Stomach (tissue), 4 donors: ENCODE results near the gene PITPNC1.

Experiments used
- CTCF ChIP-seq, 7 experiments: fragments of 450-650 bp in 4 of 7; fragments of 200-600 bp in 3 of 7; sonication (generic) in 3 of 7; IDR thresholded peaks; one replicate each; pipeline ENCODE4 v1.5.1; 2016 to 2019; ENCODE audit warnings: antibody characterized with exemption in 7 of 7, control low read depth in 2 of 7, mild to moderate bottlenecking in 1 of 7
- EP300 ChIP-seq: sonication (generic); formaldehyde crosslinking; IDR thresholded peaks from one replicate; pipeline ENCODE4 v1.6.1; 2017; ENCODE audit warnings: antibody characterized with exemption
- POLR2A ChIP-seq, 4 donors: fragments of 450-650 bp; IDR thresholded peaks; one replicate each; pipeline ENCODE4 v1.6.1; 2016; ENCODE audit warnings: antibody characterized with exemption in 4 of 4, control low read depth in 2 of 4, mild to moderate bottlenecking in 1 of 4, moderate library complexity in 1 of 4
- POLR2AphosphoS5 ChIP-seq, 3 donors: sonication (generic); formaldehyde crosslinking; IDR thresholded peaks; one replicate each; pipeline ENCODE4 v1.6.1; 2016; ENCODE audit warnings: antibody characterized with exemption in 3 of 3

GRCh38 chr17:67666028-67666427 lies 288.9 kb downstream of the PITPNC1 start:
- no peak for TF ChIP-seq CTCF (IDR thresholded peaks at IDR 0.05)
- no peak for TF ChIP-seq EP300
- no peak for TF ChIP-seq POLR2A (IDR thresholded peaks at IDR 0.05)
- no peak for TF ChIP-seq POLR2AphosphoS5 (IDR thresholded peaks at IDR 0.05)
